ENCODE measurements around the gene GRHL1.
"Not testable (repeated sequence)": the region's sequence is repeated elsewhere in the genome, so short reads cannot be mapped to it uniquely, and the experiment has no call there.

The GRHL1 gene

GRCh38 chr2:10030311-10030736 is 78.8 kb downstream of the GRHL1 start:
- peak; percentile 75 for DNase-seq

GRCh38 chr2:10030798-10031197 is 79.3 kb downstream of the GRHL1 start:
- not testable (repeated sequence) for DNase-seq

GRCh38 chr2:10031886-10032745 is 80.6 kb downstream of the GRHL1 start:
- DNase-seq = no peak

- DNase-seq = no peak
Observed at GRCh38 chr2:10032746-10033105, 81.2 kb downstream of the GRHL1 start.

- no peak for DNase-seq
Observed at GRCh38 chr2:10033251-10034006, 81.9 kb downstream of the GRHL1 start.

- no peak for DNase-seq
Observed at GRCh38 chr2:10034333-10035052, 83.0 kb downstream of the GRHL1 start.

- DNase-seq = no peak
Observed at GRCh38 chr2:10035053-10035422, 83.5 kb downstream of the GRHL1 start.

GRCh38 chr2:10035633-10036032 is 84.1 kb downstream of the GRHL1 start:
- no peak for DNase-seq

- DNase-seq = no peak
Observed at GRCh38 chr2:10036095-10036884, 84.8 kb downstream of the GRHL1 start.

GRCh38 chr2:10038123-10038522 is 86.6 kb downstream of the GRHL1 start:
- no peak for DNase-seq

GRCh38 chr2:10038716-10039115 is 87.2 kb downstream of the GRHL1 start:
- DNase-seq = no peak

- DNase-seq = no peak
Observed at GRCh38 chr2:10039658-10040410, 88.3 kb downstream of the GRHL1 start.

- no peak for DNase-seq
Observed at GRCh38 chr2:10041711-10042110, 90.2 kb downstream of the GRHL1 start.

- DNase-seq = peak; percentile 39
Observed at GRCh38 chr2:10042301-10043161, 91.0 kb downstream of the GRHL1 start.

- DNase-seq = peak; percentile 85
Observed at GRCh38 chr2:10043256-10043905, 91.9 kb downstream of the GRHL1 start, which contains the start of gene KLF11. TSS of gene KLF11 (plus strand) at chr2:10043550. CDS start at chr2:10043717, 167 bp downstream.

- peak; percentile 91 for DNase-seq
Observed at GRCh38 chr2:10043906-10044601, 92.6 kb downstream of the GRHL1 start.

- DNase-seq = no peak
Observed at GRCh38 chr2:10045561-10046355, 94.3 kb downstream of the GRHL1 start.

- DNase-seq = no peak
Observed at GRCh38 chr2:10046931-10047330, 95.4 kb downstream of the GRHL1 start.

All from DMS153 (cell line).